ENCODE measurements around the gene USP38. TPM values are rescaled to one million over a fixed set of nuclear protein-coding genes. Genes with fewer than 3 reads are reported as not detected.

Gene USP38
- 10 to 100 TPM; 14.7 to 41.7 (median 23.4) TPM for total RNA-seq

- no peaks in the 10 kb centered on the region for H3K27me3 ChIP-seq
- ATAC-seq (ENCODE audit: low FRiP score in 2 of 2), result peak; percentile 96 to 97
- 0 to 1% methylated on average over 21 to 39 of the region's 71 CpGs for WGBS, 2 donors
- peak within 1 kb of the TSS; percentile 61 to 76 (median 68) for H3K4me3 ChIP-seq
- peak; percentile 92 to 96 for DNase-seq
- H3K4me1 ChIP-seq, result peaks cover 30 to 50% (median 38%) of the 10 kb centered on the region in 4 donors
- H3K9me3 ChIP-seq, result no peaks in the 10 kb centered on the region
- H3K27ac ChIP-seq, result peak within 1 kb of the TSS; percentile 92 to 95 (median 94)
- TF ChIP-seq POLR2A (IDR thresholded peaks at IDR 0.05) (peak in 3 of 4 donors; percentile 23 to 86 (median 79)), CTCF (IDR thresholded peaks at IDR 0.05) (peak in 2 of 6 experiments; percentile 3 to 34), EP300 (IDR thresholded peaks at IDR 0.05) (no peak), POLR2AphosphoS5 (IDR thresholded peaks at IDR 0.05) (peak; percentile 71 to 89)
- peaks cover 0 to 11% (median 0%) of the 10 kb centered on the region in 4 donors for H3K36me3 ChIP-seq
Observed at GRCh38 chr4:143184503-143185252, at the start of gene USP38. Gene USP38, plus strand, starts transcription at chr4:143184917. Its CDS starts 534 bp downstream, at chr4:143185451.

- H3K27ac ChIP-seq, result no peak overlapping the region
- DNase-seq (no peak), ATAC-seq (ENCODE audit: low FRiP score in 2 of 2) (no peak)
- H3K36me3 ChIP-seq, result no peaks in the 10 kb centered on the region
- H3K9me3 ChIP-seq, result no peaks in the 10 kb centered on the region
- WGBS, 2 donors, result 85 to 91% methylated on average over 5 of the region's 5 CpGs
- H3K4me3 ChIP-seq, result no peak overlapping the region
- no peaks in the 10 kb centered on the region for H3K27me3 ChIP-seq
- TF ChIP-seq EP300 (IDR thresholded peaks at IDR 0.05) (no peak), POLR2AphosphoS5 (IDR thresholded peaks at IDR 0.05) (no peak), POLR2A (IDR thresholded peaks at IDR 0.05) (no peak), CTCF (IDR thresholded peaks at IDR 0.05) (no peak)
- H3K4me1 ChIP-seq, result no peaks in the 10 kb centered on the region
Observed at GRCh38 chr4:143135358-143135757, 49.4 kb upstream of the USP38 start.

- ATAC-seq (ENCODE audit: low FRiP score in 2 of 2) (no peak), DNase-seq (no peak)
- H3K4me3 ChIP-seq, result no peak overlapping the region
- 75% methylated on average over 4 of the region's 4 CpGs; no CpG with 5 or more reads in 1 of the 2 donors for WGBS, 2 donors
- H3K9me3 ChIP-seq, result peaks cover 0 to 7% (median 0%) of the 10 kb centered on the region in 4 donors
- no peak for TF ChIP-seq POLR2A (IDR thresholded peaks at IDR 0.05)
- TF ChIP-seq POLR2AphosphoS5 (IDR thresholded peaks at IDR 0.05), result no peak
- TF ChIP-seq EP300 (IDR thresholded peaks at IDR 0.05), result no peak
- no peak for TF ChIP-seq CTCF (IDR thresholded peaks at IDR 0.05)
- no peak overlapping the region for H3K27ac ChIP-seq
- H3K27me3 ChIP-seq, result no peaks in the 10 kb centered on the region
- no peaks in the 10 kb centered on the region for H3K36me3 ChIP-seq
- no peaks in the 10 kb centered on the region for H3K4me1 ChIP-seq
Observed at GRCh38 chr4:143140696-143141095, 44.0 kb upstream of the USP38 start.

- TF ChIP-seq POLR2AphosphoS5 (IDR thresholded peaks at IDR 0.05), result no peak
- TF ChIP-seq CTCF (IDR thresholded peaks at IDR 0.05), result no peak
- no peak overlapping the region for H3K4me3 ChIP-seq
- no peaks in the 10 kb centered on the region for H3K27me3 ChIP-seq
- no peak for DNase-seq
- H3K4me1 ChIP-seq, result no peaks in the 10 kb centered on the region
- H3K9me3 ChIP-seq, result peaks cover 15 to 26% (median 18%) of the 10 kb centered on the region in 4 donors
- no peak for ATAC-seq (ENCODE audit: low FRiP score in 2 of 2)
- WGBS, 2 donors, result 83 to 98% methylated on average over 2 of the region's 2 CpGs
- no peaks in the 10 kb centered on the region for H3K36me3 ChIP-seq
- no peak overlapping the region for H3K27ac ChIP-seq
Observed at GRCh38 chr4:143148521-143148920, 36.2 kb upstream of the USP38 start.
